ENCODE results near the gene ACAD10.

DNA sequence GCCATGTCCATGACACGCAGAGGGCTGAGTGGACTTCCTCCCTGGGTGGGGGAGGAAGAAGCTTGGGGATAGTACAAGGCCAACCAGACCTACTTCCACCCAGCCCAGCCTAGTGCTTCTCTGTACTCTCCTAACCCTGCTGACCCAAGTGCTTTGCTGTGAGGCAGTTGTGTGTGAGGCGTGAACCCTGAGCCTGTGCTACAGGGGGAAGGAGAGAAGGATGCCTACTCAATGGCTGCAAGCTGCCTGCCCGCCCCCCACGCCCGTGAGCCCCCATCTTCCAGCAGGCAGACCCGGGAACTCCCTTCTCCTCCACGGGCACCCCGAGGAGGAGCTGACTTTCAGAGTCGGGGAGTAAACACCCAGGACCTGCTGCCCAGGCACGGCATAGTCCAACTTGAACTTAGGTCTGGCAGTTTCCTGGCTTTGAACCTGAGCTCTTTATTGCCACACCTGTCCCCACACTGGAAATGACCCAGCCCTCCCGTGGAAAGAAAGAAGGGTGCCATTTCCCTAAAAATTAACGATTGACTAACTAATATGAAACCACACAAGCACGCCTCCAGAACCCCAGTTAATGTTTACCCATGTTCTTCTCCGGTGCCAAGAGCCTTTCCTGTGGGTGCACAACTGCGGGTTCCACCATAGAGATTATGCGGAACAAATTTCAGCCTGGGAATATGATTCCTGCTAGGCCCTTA is 91.6 kb downstream of the ACAD10 start:
- TF ChIP-seq CTCF (IDR thresholded peaks at IDR 0.05 in 8 of 11, conservative IDR thresholded peaks at IDR 0.05 in 3 of 11), result no peak
- TF ChIP-seq POLR2A (IDR thresholded peaks at IDR 0.05), result no peak
